A204.1 (cell line): ENCODE measurements around the gene RNF135.
"Not testable (repeated sequence)": the region's sequence is repeated elsewhere in the genome, so short reads cannot be mapped to it uniquely, and the experiment has no call there.

Source experiments
- FAIRE-seq: peaks from 2 replicates; lab custom pipeline; 2012; peaks lifted over from hg19 to GRCh38; lab: Jason Lieb, UNC

RNF135 gene

DNA sequence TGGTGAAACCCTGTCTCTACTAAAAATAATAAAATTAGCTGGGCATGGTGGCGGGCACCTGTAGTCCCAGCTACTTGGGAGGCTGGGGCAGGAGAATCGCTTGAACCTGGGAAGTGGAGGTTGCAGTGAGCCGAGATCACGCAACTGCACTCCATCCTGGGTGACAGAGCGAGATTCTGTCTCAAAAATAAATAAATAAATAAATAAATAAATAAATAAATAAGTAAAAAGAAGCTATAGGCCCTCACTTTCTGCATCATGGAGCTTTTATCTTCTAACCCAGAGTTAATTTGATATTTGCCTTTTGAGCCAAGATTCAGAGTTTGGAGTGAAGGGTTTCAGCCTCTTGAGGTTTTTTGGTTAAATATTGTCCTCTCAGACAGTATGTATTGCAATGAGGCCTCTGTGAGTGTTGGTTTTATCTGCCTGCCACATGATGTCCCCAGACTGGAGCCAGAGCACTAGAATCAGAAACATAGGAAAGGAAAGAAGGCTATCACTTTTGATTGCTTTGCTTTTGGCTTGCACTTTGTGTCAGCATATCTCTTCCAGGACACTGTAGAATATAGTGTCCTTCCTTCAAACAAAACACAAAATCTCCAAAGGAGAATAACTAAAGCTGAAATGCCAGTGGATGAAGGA lies 32.5 kb downstream of the RNF135 start:
- no peak for FAIRE-seq

DNA sequence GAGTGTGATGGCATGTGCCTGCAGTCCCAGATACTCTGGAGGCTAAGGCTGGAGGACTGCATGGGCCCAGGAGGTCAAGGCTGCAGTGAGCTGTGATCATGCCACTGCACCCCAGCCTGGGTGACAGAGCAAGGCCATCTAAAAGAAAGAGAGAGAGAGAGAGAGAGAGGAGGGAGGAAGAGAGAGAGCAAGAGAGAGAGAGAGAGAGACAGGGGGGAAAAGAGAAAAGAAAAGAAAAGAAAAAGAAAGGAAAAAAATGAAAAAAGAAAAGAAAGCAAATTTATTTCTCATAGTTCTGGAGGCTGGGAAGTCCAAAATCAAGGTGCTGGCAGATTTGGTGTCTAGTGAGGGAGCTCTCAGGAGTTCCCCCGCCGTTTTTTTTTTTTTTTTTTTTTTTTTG lies 33.3 kb downstream of the RNF135 start:
- FAIRE-seq, result no peak

DNA sequence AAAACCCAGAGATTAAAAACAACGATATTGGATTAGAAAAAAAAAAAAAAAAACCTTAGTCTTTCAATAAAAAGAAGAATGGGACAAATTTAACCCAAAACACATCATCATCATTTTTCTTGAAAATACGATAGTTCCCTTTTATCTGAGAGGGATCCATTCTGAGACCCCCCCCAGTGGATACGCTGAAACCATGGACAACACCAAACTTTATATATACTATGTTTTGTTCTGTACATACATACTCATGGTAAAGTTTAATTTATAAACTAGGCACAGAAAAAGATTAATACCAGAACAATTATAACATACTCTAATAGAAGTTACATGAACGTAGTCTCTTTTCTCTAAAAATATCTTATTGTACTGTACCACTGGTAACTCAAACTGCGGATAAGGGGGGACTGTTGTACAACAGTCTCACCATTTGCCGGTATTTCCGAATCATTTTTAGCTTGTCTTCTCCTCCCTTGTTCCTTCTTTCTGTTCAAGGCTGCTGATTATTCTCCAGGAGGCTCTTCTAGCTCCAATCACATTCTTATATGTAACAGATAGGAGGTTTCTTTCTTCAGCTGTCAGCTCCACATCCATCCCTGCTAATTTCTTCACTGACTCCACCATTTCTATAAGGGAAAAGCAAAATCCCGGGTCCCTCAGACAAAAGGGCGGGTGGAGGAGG lies 37.0 kb downstream of the RNF135 start:
- no peak for FAIRE-seq

DNA sequence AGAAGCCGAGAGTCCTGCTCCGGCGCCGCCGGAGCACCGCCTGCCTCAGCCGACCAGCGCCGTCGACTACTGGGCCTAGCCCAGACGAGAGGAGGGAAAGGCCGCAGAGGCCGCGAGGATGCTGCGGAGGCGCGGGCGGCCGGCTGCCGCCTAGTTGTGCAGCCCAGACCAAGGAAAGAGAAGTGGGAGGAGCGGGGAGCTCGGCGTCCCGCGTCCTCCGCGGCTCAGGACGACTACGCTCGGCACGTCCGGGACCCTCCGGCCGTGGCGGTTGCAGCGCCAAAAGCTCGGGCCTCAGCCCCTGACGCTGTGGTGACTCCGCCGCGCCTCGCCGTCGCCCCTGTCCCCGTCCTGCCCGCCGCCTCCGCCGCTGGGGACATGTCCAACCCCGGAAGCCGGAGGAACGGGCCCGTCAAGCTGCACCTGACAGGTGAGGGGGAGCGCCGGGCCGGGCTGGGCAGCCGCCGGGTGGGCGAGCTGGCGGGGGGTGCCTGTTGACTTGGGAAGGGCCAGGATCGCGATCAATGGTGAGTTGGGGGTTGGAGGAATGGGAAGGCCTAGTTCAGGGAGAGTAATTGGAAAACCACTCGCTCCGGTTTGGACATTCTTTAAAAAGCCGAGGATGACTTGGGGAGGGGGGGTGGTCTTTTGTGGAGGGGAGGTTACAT lies 37.7 kb downstream of the RNF135 start:
- no peak for FAIRE-seq

DNA sequence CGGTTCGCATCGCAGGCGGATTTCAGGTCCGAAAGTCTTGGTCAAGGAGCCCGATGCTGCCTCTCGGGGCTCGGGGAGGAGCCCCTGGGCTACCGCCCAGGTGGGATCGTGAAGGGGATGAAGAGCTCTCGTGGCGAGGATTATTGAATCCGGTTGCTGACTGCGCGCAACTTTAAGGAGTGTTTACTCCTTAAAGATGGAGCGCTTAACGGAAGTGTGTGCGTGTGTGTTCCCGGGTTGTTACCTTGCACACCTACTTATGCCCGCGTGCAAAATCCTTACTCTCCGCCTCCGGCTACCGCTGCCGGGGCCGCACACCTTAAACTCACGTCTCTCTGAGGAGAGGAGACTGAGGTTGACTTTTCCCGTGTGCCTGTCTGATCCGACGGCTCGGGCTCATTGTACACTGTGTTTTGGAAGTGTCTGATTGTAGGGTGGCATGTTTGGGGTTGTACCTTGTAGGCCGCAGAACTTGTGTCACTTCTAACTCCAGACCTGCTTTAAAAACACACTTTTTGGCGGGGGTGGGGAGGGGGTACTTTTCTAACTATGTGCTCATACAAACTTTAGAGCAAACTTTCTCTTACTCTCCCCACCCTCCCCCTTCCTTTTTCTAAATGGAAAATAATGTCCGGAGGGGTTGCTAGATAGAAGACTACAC lies 38.3 kb downstream of the RNF135 start:
- not testable (repeated sequence) for FAIRE-seq

DNA sequence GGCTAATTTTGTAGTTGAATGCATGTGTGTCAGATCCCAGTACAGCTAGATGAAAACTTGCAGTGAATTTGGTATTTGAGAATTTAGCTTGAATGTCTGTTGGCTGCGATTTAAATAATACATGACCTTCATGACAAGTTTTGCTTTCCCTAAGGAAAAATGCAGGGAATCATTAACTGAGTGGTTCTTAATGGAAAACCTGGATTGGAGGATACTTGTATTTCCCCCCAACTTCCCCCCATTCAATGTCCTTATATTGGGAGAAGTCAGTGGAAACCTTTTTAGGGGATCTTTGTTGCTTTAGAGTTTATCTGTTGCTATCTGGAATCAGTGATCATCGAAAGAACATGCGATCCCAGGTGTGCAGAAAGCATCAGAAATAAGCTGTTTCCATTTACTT lies 39.2 kb downstream of the RNF135 start:
- not testable (repeated sequence) for FAIRE-seq

DNA sequence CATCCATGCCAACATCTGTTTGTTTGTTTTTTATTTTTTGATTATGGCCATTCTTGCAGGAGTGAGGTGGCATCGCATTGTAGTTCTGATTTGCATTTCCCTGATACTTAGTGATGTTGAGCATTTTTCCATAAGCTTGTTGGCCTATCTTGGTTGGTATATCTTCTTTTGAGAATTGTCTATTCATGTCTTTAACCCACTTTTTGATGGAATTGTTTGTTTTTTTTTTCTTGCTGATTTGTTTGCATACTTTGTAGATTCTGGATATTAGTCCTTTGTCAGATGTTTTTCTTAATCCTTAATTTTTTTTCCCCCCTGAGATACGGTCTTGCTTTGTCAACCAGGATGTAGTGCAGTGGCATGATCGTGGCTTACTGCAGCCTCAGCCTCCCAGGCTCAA lies 43.0 kb downstream of the RNF135 start:
- no peak for FAIRE-seq

DNA sequence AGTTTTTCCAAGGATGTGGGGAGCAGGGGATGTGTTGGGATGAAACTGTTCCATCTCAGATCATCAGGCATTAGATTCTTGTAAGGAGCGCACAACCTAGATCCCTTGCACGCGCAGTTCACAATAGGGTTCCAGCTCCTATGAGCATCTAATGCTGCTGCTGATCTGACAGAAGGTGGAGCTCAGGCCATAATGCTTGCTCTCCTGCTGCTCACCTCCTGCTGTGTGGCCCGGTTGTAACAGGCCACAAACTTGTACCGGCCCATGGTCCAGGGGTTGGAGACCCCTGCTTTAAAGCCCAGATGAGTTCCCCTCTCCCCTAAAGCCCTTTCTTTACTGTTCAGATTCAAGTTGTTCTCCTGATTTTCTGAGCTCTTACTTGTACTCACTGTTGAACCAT lies 44.8 kb downstream of the RNF135 start:
- FAIRE-seq, result no peak

DNA sequence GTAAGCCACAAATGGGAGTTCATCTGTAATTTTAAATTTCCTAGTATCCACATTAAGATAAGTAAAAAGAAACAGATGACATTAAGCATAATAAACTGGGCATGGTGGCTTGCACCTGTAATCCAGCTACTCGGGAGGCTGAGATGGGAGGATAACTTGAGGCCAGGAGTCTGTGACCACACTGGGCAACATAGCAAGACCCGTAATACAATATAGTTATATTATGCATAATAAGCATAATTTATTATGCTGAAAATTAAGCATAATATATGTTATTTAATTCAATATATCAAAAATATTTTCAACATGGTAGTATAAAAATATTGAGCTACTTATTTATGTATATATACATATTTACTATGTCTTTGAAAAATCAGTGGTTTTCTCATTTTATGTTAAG lies 48.2 kb downstream of the RNF135 start:
- FAIRE-seq, result no peak

DNA sequence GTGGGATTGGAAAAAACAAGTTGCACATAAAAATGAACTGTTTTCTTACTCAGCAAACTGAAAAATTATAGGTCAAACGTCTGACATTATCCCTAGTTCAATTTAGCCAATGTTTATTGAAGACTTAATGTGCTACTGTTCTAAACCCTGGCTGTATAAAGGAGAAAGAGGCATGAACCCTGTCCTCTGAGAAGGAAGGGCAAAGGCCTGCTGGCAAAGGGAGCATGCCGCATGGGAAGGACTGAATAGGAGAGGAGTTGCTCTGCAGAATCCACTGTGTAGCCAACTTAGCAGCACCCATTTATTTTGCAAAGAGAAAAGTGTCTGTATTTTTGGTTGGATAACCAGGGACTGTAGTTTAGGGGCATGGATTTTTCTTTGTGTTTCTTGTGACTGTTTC lies 52.3 kb downstream of the RNF135 start:
- FAIRE-seq, result not testable (repeated sequence)

DNA sequence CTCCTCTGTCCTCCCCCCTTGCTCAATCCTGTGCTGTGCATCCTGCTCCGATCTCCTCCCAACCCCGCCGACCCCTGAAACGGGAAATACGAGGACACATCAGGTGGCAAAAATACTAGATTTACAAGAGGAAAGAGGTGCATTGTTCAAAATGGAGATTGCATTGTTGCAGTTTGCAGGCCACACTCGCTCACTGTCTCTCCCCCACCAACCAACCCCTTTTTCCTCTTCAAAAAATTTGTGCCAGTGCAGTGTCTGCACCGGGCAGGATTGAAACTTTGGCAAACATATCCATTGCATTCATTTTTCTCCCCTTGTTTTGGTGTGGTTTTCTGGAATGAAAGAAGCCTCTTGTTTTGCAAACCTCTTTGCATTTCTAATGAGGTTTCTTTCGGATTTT lies 61.0 kb downstream of the RNF135 start:
- FAIRE-seq, result no peak

DNA sequence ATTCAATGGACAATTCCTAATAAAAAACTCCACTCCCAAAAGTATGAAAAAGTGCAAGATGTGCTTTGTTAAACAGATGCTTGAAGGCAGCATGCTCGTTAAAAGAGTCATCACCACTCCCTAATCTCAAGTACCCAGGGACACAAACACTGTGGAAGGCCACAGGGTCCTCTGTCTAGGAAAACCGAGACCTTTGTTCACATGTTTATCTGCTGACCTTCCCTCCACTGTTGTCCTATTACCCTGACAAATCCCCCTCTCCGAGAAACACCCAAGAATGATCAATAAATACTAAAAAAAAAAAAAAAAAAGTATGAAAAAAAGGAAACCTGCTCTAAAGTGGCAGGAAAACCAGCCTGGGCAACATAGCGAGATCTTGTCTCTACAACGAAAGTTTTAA lies 64.8 kb downstream of the RNF135 start:
- not testable (repeated sequence) for FAIRE-seq

DNA sequence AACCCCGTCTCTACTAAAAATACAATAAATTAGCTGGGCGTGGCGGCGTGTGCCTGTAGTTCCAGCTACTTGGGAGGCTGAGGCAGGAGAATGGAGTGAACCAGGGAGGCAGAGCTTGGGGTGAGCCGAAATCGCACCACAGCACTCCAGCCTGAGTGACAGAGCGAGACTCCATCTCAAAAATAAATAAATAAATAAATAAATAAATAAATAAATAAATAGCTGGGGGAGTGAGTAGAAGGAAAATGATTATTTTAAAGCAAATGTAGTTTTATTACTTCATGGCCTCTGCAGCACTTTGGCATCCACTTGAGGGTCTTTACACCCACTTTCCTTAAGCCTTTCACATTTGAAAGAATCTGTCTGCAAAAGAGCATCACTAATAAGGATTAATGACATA lies 70.0 kb downstream of the RNF135 start:
- FAIRE-seq, result not testable (repeated sequence)

DNA sequence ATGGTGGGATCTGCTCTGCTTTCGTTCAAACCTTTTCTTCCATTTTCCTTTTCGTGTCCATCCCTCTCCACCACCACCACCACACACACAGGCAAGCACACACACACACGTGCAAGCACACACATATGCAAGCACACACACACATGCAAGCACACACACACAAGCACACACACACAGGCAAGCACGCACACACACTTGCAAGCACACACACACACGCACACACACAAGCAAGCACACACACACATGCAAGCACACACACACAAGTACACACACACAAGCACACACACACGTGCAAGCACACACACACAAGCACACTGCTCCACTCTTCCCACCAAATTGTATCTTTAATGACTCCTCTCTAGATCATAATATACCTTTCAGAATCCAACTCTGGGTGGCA lies 71.5 kb downstream of the RNF135 start:
- not testable (repeated sequence) for FAIRE-seq

DNA sequence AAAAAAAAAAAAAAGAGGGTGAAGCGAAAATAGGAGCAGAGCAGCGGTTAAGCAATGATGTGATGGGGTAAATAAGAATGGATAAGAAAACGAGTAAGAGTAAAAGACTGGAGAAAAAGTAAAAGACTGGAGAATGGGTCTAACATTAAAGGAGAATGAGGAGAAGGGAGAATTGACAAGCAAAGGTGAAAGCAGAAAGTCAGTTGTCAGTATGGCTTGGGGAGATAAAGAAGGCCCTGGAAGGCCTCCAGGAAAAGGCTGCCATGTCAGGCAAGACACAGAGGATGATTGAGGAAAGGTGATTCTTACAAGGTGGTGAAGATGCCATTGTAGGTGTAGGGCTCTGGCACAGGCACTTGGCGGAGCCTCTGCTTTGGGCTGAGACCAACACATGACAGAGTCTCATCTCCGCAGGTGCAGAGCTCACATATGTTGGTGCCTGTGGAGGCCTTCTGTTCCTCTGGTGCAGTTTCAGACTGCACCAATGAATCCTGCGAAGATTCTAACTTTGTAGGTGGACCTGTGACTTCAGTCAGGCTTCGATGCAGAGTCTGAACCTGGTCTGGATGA lies 76.1 kb downstream of the RNF135 start:
- not testable (repeated sequence) for FAIRE-seq

DNA sequence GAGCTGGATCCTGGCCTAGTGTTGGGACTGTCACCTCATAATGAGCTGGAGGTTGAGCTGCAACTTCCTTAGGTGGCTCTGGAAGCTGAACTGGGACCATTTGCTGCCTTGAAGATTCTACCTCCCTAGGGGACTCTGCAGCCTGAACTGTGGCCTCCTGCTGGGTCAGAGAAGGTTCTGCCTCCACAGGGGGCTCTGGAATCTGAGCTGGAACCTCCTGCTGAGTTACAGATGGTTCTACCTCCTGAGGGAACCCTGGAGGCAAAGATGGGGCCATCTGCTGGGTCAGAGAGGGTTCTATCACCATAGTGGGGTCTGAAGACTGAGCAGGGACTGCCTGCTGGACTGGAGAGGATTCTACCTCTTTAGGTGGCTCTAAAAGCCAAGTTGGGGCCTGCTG lies 77.3 kb downstream of the RNF135 start:
- no peak for FAIRE-seq

DNA sequence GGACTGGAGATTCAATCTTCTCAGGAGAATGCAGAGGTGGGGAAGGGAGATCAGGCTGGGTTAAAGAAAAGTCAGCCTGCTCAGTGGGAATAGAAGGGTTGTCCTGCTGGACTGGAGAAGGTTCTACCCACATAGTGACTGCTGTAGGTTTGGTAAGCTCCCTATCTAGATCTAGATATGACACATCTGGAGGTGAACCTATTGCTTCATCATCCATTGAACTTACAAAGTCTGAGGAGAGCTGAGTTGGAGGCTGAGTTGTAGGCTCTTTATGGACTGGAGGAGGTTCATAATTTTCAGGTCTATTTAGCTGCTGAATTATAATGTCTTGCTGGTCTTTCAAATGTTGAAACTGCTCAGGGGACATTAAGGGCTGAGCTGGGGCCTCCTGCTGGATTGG lies 77.9 kb downstream of the RNF135 start:
- FAIRE-seq, result no peak
